Trophoblast cell (in vitro differentiated cells and primary cell): ENCODE measurements around the gene OR1Q1.

Experiments
- DNase-seq, 2 donors: peaks; one replicate each; pipeline ENCODE4 v3.0.0-alpha.2; 2016
- H2AFZ ChIP-seq: 2 replicates; pipeline ENCODE4 v1.6.1; 2013; ENCODE audit warnings: low read length, moderate library complexity, mild to moderate bottlenecking; ENCODE audit not compliant: insufficient read depth, poor library complexity
- H2AK5ac ChIP-seq: 2 replicates; pipeline ENCODE4 v1.6.1; 2013; ENCODE audit warnings: mild to moderate bottlenecking, low read length
- H2BK120ac ChIP-seq: 2 replicates; pipeline ENCODE4 v1.6.1; 2013; ENCODE audit warnings: low read length, mild to moderate bottlenecking, moderate library complexity; ENCODE audit not compliant: insufficient read depth, poor library complexity
- H2BK12ac ChIP-seq: 2 replicates; pipeline ENCODE4 v1.6.1; 2013; ENCODE audit warnings: mild to moderate bottlenecking, low read length, moderate library complexity
- H2BK5ac ChIP-seq: 2 replicates; pipeline ENCODE4 v1.6.1; 2013; ENCODE audit warnings: low read length, low read depth, moderate library complexity, mild to moderate bottlenecking; ENCODE audit not compliant: poor library complexity
- H3K14ac ChIP-seq: 2 replicates; pipeline ENCODE4 v1.6.1; 2013; ENCODE audit warnings: mild to moderate bottlenecking, low read length
- H3K18ac ChIP-seq: 2 replicates; pipeline ENCODE4 v1.6.1; 2013; ENCODE audit warnings: mild to moderate bottlenecking, low read length
- H3K23ac ChIP-seq: 2 replicates; pipeline ENCODE4 v1.6.1; 2013; ENCODE audit warnings: low read length
- H3K27ac ChIP-seq: 2 replicates; pipeline ENCODE4 v1.5.1; 2013; ENCODE audit warnings: low read depth, mild to moderate bottlenecking, inconsistent platforms, low read length, moderate library complexity
- H3K27me3 ChIP-seq: 2 replicates; pipeline ENCODE4 v1.6.1; 2013; ENCODE audit warnings: inconsistent platforms, mild to moderate bottlenecking, low read length, moderate library complexity; ENCODE audit not compliant: insufficient read depth
- H3K36me3 ChIP-seq, 2 experiments: 1 replicate in 1 of 2; 2 replicates in 1 of 2; pipeline ENCODE4 v1.6.1; 2013; ENCODE audit warnings: low read length in 2 of 2, mild to moderate bottlenecking in 2 of 2, moderate library complexity in 1 of 2; ENCODE audit not compliant: insufficient read depth in 2 of 2, control insufficient read depth in 1 of 2
- H3K4ac ChIP-seq: 2 replicates; pipeline ENCODE4 v1.6.1; 2013; ENCODE audit warnings: low read depth, mild to moderate bottlenecking, low read length, moderate library complexity
- H3K4me1 ChIP-seq, 2 experiments: 1 replicate in 1 of 2; 2 replicates in 1 of 2; pipeline ENCODE4 v1.6.1; 2013; ENCODE audit warnings: low read length in 2 of 2, mild to moderate bottlenecking in 2 of 2, moderate library complexity in 1 of 2; ENCODE audit not compliant: insufficient read depth in 2 of 2, control insufficient read depth in 1 of 2
- H3K4me2 ChIP-seq: 2 replicates; pipeline ENCODE4 v1.6.1; 2013; ENCODE audit warnings: inconsistent platforms, mild to moderate bottlenecking, low read length, moderate library complexity
- H3K4me3 ChIP-seq: 2 replicates; pipeline ENCODE4 v1.5.1; 2013; ENCODE audit warnings: mild to moderate bottlenecking, low read depth, low read length, inconsistent platforms
- H3K79me1 ChIP-seq: one replicate; pipeline ENCODE4 v1.6.1; 2013; ENCODE audit warnings: low read length
- H3K79me2 ChIP-seq: 2 replicates; pipeline ENCODE4 v1.6.1; 2013; ENCODE audit warnings: low read length, mild to moderate bottlenecking; ENCODE audit not compliant: control insufficient read depth, insufficient read depth, poor library complexity
- H3K9ac ChIP-seq: 2 replicates; pipeline ENCODE4 v1.6.1; 2013; ENCODE audit warnings: mild to moderate bottlenecking, low read length
- H3K9me3 ChIP-seq: 2 replicates; pipeline ENCODE4 v1.6.1; 2013; ENCODE audit warnings: low read depth, mild to moderate bottlenecking, control low read depth, inconsistent platforms, low read length; ENCODE audit not compliant: insufficient read depth
- H4K12ac ChIP-seq: 2 replicates; pipeline ENCODE4 v1.6.1; 2013; ENCODE audit warnings: low read depth, mild to moderate bottlenecking, low read length, moderate library complexity
- H4K8ac ChIP-seq: 2 replicates; pipeline ENCODE4 v1.6.1; 2013; ENCODE audit warnings: low read depth, mild to moderate bottlenecking, low read length, moderate library complexity
- H4K91ac ChIP-seq: one replicate; pipeline ENCODE4 v1.6.1; 2013; ENCODE audit warnings: low read depth, mild to moderate bottlenecking, low read length, moderate library complexity
- WGBS: extraction: QIAGEN DNeasy Blood & Tissue Kit; methylation state at CpG from one replicate; pipeline ENCODE4 v1.1.7; 2013; ENCODE audit warnings: missing lambda C conversion rate; ENCODE audit not compliant: insufficient read length, insufficient coverage; ENCODE audit errors: extremely low coverage; 5-methylcytosine and 5-hydroxymethylcytosine counted together

The OR1Q1 gene

GRCh38 chr9:122609804-122610203, 4.7 kb upstream of the OR1Q1 start:
- H4K12ac ChIP-seq, result no peak overlapping the region
- no peaks in the 10 kb centered on the region for H3K27me3 ChIP-seq
- H3K27ac ChIP-seq, result no peak overlapping the region
- H2AK5ac ChIP-seq, result no peak overlapping the region
- no peak overlapping the region for H3K4ac ChIP-seq
- H3K4me3 ChIP-seq, result no peak overlapping the region
- no peak overlapping the region for H2BK120ac ChIP-seq
- H3K79me1 ChIP-seq, result no peaks in the 10 kb centered on the region
- no peak overlapping the region for H3K9ac ChIP-seq
- no peak overlapping the region for H3K18ac ChIP-seq
- H2AFZ ChIP-seq, result no peak overlapping the region
- no peak overlapping the region for H4K8ac ChIP-seq
- H3K79me2 ChIP-seq, result no peaks in the 10 kb centered on the region
- WGBS, result no CpG with 5 or more reads among the region's 4 CpGs
- no peak overlapping the region for H4K91ac ChIP-seq
- no peak overlapping the region for H3K4me2 ChIP-seq
- no peak overlapping the region for H3K23ac ChIP-seq
- no peaks in the 10 kb centered on the region for H3K36me3 ChIP-seq
- no peak overlapping the region for H3K14ac ChIP-seq
- H2BK12ac ChIP-seq, result no peak overlapping the region
- H3K4me1 ChIP-seq, result no peaks in the 10 kb centered on the region
- peak; percentile 23 to 31 for DNase-seq
- peaks cover 21% of the 10 kb centered on the region for H3K9me3 ChIP-seq
- H2BK5ac ChIP-seq, result no peak overlapping the region

- H3K4me1 ChIP-seq, result no peaks in the 10 kb centered on the region
- H3K79me2 ChIP-seq, result no peaks in the 10 kb centered on the region
- no peak overlapping the region for H2BK5ac ChIP-seq
- no peaks in the 10 kb centered on the region for H3K36me3 ChIP-seq
- H3K4me3 ChIP-seq, result no peak overlapping the region
- no peak overlapping the region for H3K18ac ChIP-seq
- no peak overlapping the region for H3K27ac ChIP-seq
- H3K79me1 ChIP-seq, result no peaks in the 10 kb centered on the region
- H3K4me2 ChIP-seq, result no peak overlapping the region
- no peak overlapping the region for H3K4ac ChIP-seq
- DNase-seq, result no peak
- no peak overlapping the region for H3K14ac ChIP-seq
- H3K9me3 ChIP-seq, result peaks cover 6% of the 10 kb centered on the region
- H3K23ac ChIP-seq, result no peak overlapping the region
- no peak overlapping the region for H4K12ac ChIP-seq
- no peak overlapping the region for H3K9ac ChIP-seq
- H2BK12ac ChIP-seq, result no peak overlapping the region
- no peaks in the 10 kb centered on the region for H3K27me3 ChIP-seq
- WGBS, result no CpG with 5 or more reads among the region's 7 CpGs
- no peak overlapping the region for H2AK5ac ChIP-seq
- no peak overlapping the region for H4K91ac ChIP-seq
- H2BK120ac ChIP-seq, result no peak overlapping the region
- no peak overlapping the region for H4K8ac ChIP-seq
- no peak overlapping the region for H2AFZ ChIP-seq
Observed at GRCh38 chr9:122619996-122620395, 5.5 kb downstream of the OR1Q1 start.

DNA sequence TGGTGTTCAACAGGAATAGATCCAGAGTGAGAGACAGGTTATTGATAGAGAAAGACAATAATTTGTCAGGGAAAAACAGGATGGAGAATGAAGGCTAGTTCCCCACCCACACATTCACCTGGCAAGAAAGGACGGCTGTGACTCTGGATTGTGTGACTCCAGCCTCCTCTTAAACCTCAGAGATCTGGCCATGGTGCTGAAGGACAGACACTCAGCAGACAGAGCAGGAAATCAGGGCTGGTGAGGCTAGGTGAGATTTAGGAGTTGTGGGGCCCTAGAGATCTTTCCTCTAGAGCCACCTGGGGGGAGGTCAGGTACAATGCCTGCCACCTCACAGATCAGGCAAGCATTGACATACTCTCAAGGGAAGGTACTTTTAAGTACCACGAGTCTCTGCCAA, 27.7 kb downstream of the OR1Q1 start:
- Histone ChIP-seq H3K9me3 (peaks cover 17% of the 10 kb centered on the region), H3K79me2 (no peaks in the 10 kb centered on the region), H4K91ac (no peak overlapping the region), H2AFZ (no peak overlapping the region), H4K12ac (no peak overlapping the region), H3K79me1 (no peaks in the 10 kb centered on the region), H3K36me3 (no peaks in the 10 kb centered on the region), H3K23ac (no peak overlapping the region), H4K8ac (no peak overlapping the region), H2BK120ac (no peak overlapping the region), H2BK5ac (no peak overlapping the region), H3K4me1 (no peaks in the 10 kb centered on the region), H3K27me3 (no peaks in the 10 kb centered on the region), H2BK12ac (no peak overlapping the region), H3K4me2 (no peak overlapping the region), H2AK5ac (no peak overlapping the region), H3K27ac (no peak overlapping the region), H3K14ac (no peak overlapping the region), H3K4ac (no peak overlapping the region), H3K18ac (no peak overlapping the region), H3K9ac (no peak overlapping the region), H3K4me3 (peak overlapping the region; percentile 50)
- peak in 1 of 2 donors; percentile 9 for DNase-seq
- no CpG with 5 or more reads among the region's 2 CpGs for WGBS

GRCh38 chr9:122656378-122656777, 41.8 kb downstream of the OR1Q1 start:
- H2AK5ac ChIP-seq, result no peak overlapping the region
- H2BK120ac ChIP-seq, result no peak overlapping the region
- no peaks in the 10 kb centered on the region for H3K27me3 ChIP-seq
- H3K23ac ChIP-seq, result no peak overlapping the region
- H3K14ac ChIP-seq, result no peak overlapping the region
- H3K4me2 ChIP-seq, result no peak overlapping the region
- no peaks in the 10 kb centered on the region for H3K79me2 ChIP-seq
- H3K9me3 ChIP-seq, result peaks cover 2% of the 10 kb centered on the region
- no peak overlapping the region for H4K91ac ChIP-seq
- H3K4me3 ChIP-seq, result no peak overlapping the region
- H2BK5ac ChIP-seq, result no peak overlapping the region
- DNase-seq, result no peak
- H3K9ac ChIP-seq, result no peak overlapping the region
- no peaks in the 10 kb centered on the region for H3K79me1 ChIP-seq
- no peaks in the 10 kb centered on the region for H3K4me1 ChIP-seq
- H3K18ac ChIP-seq, result no peak overlapping the region
- no peak overlapping the region for H2BK12ac ChIP-seq
- H4K12ac ChIP-seq, result no peak overlapping the region
- H3K36me3 ChIP-seq, result no peaks in the 10 kb centered on the region
- no peak overlapping the region for H4K8ac ChIP-seq
- no CpG with 5 or more reads among the region's 1 CpG for whole genome bisulfite sequencing
- no peak overlapping the region for H3K27ac ChIP-seq
- H3K4ac ChIP-seq, result no peak overlapping the region
- no peak overlapping the region for H2AFZ ChIP-seq
